ENCODE data around the gene PHLDB2. TPM values are rescaled to one million over a fixed set of nuclear protein-coding genes. Genes with fewer than 3 reads are reported as not detected.
A peak's percentile ranks its signal among the peaks of the same experiment; 100 is the strongest.

Gene PHLDB2
- polyA plus RNA-seq, 4 donors: 1.1 to 17.8 (median 4.5) TPM

DNA sequence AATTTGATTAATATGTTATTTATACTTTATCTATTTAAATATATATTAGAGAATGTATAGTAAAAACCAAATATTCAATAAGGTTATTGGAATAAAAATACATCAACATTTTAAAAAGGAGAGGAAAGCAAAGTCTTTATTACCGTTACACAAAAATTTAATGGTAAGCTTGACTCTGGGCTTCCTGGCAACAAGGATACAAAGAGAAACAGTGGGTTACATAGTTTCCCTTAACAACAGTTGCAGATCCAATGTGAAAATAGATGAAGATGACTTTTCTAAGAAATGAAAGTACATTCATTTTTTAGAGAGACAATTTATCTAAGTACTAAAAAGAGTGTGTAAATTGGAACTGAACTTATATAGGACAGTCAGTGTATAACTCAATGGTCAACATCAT is 6.0 kb upstream of the PHLDB2 start:
- FAIRE-seq (no peak), DNase-seq (no peak)
- 60 to 64% (median 64%) methylated on average over 1 of the region's 1 CpG for WGBS, 3 donors
- Histone ChIP-seq H3K4me3 (ENCODE audit: low read depth in 1 of 3, low read length in 3 of 3) (no peak overlapping the region), H3K27ac (ENCODE audit: low read depth in 1 of 3, low read length in 2 of 3) (no peak overlapping the region), H3K4me1 (ENCODE audit: control insufficient read depth in 3 of 3, insufficient read depth in 2 of 3, low read depth in 1 of 3, low read length in 2 of 3) (peaks cover 0 to 17% (median 3%) of the 10 kb centered on the region in 3 donors), H3K9me3 (ENCODE audit: control insufficient read depth in 2 of 2, insufficient read depth in 1 of 2, low read depth in 1 of 2, low read length in 1 of 2) (no peaks in the 10 kb centered on the region), H3K36me3 (ENCODE audit: control insufficient read depth in 3 of 3, insufficient read depth in 2 of 3, low read depth in 1 of 3, low read length in 3 of 3) (no peaks in the 10 kb centered on the region), H3K27me3 (ENCODE audit: control insufficient read depth in 3 of 3, insufficient read depth in 3 of 3, low read length in 3 of 3) (peaks cover 0 to 4% (median 0%) of the 10 kb centered on the region in 3 donors)

DNA sequence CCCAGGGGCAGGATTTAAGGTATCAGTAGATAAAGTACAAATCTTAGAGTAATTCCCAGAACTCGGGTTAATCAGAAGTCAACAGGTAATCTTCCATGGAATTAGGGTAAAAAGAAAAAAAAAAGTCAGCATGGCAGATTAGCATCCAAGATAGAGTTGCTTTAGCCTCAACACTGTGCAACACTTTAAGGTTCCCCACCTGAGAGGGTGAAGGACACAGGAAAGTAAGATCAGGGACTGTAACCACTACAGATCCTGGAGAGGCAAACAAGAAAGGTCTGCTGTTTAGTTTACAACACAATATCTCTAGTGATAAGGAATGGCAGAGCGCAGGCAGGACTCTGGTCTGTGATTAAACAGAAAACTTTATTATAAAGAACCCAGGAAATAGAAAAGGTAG is 4.1 kb upstream of the PHLDB2 start:
- H3K4me1 ChIP-seq (ENCODE audit: control insufficient read depth in 3 of 3, insufficient read depth in 2 of 3, low read depth in 1 of 3, low read length in 2 of 3): peaks cover 0 to 21% (median 3%) of the 10 kb centered on the region in 3 donors
- H3K36me3 ChIP-seq (ENCODE audit: control insufficient read depth in 3 of 3, insufficient read depth in 2 of 3, low read depth in 1 of 3, low read length in 3 of 3): no peaks in the 10 kb centered on the region
- H3K9me3 ChIP-seq (ENCODE audit: control insufficient read depth in 2 of 2, insufficient read depth in 1 of 2, low read depth in 1 of 2, low read length in 1 of 2): no peaks in the 10 kb centered on the region
- peak; percentile 52 to 61 for DNase-seq
- 27 to 65% (median 34%) methylated on average over 2 of the region's 2 CpGs for WGBS, 3 donors
- H3K4me3 ChIP-seq (ENCODE audit: low read depth in 1 of 3, low read length in 3 of 3): no peak overlapping the region
- FAIRE-seq: no peak
- H3K27me3 ChIP-seq (ENCODE audit: control insufficient read depth in 3 of 3, insufficient read depth in 3 of 3, low read length in 3 of 3): peaks cover 0 to 4% (median 0%) of the 10 kb centered on the region in 3 donors
- no peak overlapping the region for H3K27ac ChIP-seq (ENCODE audit: low read depth in 1 of 3, low read length in 2 of 3)

DNA sequence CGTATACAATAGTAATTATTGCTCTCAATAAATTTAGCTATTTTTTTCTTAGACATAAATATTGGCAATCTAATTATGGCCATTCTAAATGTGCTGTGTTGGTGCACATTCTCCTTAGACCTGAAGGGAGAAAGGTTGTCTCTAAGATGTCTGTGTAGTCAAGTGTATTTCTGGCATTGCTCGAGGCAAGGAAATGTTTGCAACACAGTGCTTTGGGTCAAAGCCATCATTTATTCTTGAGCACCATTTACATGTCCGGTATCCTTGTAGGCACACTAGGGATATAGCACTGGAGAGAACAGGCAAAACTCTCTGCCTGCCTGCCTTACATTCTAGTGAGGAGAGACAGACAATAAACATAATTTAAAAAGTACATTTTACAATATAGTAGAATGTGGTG is 2.6 kb upstream of the PHLDB2 start:
- H3K27ac ChIP-seq (ENCODE audit: low read depth in 1 of 3, low read length in 2 of 3): no peak overlapping the region
- 86 to 95% (median 91%) methylated on average over 3 of the region's 3 CpGs for WGBS, 3 donors
- peaks cover 0 to 4% (median 0%) of the 10 kb centered on the region in 3 donors for H3K27me3 ChIP-seq (ENCODE audit: control insufficient read depth in 3 of 3, insufficient read depth in 3 of 3, low read length in 3 of 3)
- no peak overlapping the region for H3K4me3 ChIP-seq (ENCODE audit: low read depth in 1 of 3, low read length in 3 of 3)
- no peaks in the 10 kb centered on the region for H3K9me3 ChIP-seq (ENCODE audit: control insufficient read depth in 2 of 2, insufficient read depth in 1 of 2, low read depth in 1 of 2, low read length in 1 of 2)
- no peaks in the 10 kb centered on the region for H3K36me3 ChIP-seq (ENCODE audit: control insufficient read depth in 3 of 3, insufficient read depth in 2 of 3, low read depth in 1 of 3, low read length in 3 of 3)
- FAIRE-seq: no peak
- DNase-seq: no peak
- H3K4me1 ChIP-seq (ENCODE audit: control insufficient read depth in 3 of 3, insufficient read depth in 2 of 3, low read depth in 1 of 3, low read length in 2 of 3): peaks cover 3 to 21% (median 3%) of the 10 kb centered on the region in 3 donors

- Histone ChIP-seq H3K27me3 (ENCODE audit: control insufficient read depth in 3 of 3, insufficient read depth in 3 of 3, low read length in 3 of 3) (peaks cover 0 to 4% (median 0%) of the 10 kb centered on the region in 3 donors), H3K9me3 (ENCODE audit: control insufficient read depth in 2 of 2, insufficient read depth in 1 of 2, low read depth in 1 of 2, low read length in 1 of 2) (no peaks in the 10 kb centered on the region), H3K4me3 (ENCODE audit: low read depth in 1 of 3, low read length in 3 of 3) (no peak overlapping the region), H3K27ac (ENCODE audit: low read depth in 1 of 3, low read length in 2 of 3) (no peak overlapping the region), H3K36me3 (ENCODE audit: control insufficient read depth in 3 of 3, insufficient read depth in 2 of 3, low read depth in 1 of 3, low read length in 3 of 3) (no peaks in the 10 kb centered on the region), H3K4me1 (ENCODE audit: control insufficient read depth in 3 of 3, insufficient read depth in 2 of 3, low read depth in 1 of 3, low read length in 2 of 3) (peaks cover 3 to 19% (median 3%) of the 10 kb centered on the region in 3 donors)
- FAIRE-seq (no peak), DNase-seq (no peak)
- WGBS, 3 donors: 72 to 79% (median 75%) methylated on average over 6 of the region's 6 CpGs
Observed at GRCh38 chr3:111857474-111857873, 1.6 kb upstream of the PHLDB2 start.

- Histone ChIP-seq H3K9me3 (ENCODE audit: control insufficient read depth in 2 of 2, insufficient read depth in 1 of 2, low read depth in 1 of 2, low read length in 1 of 2) (no peaks in the 10 kb centered on the region), H3K4me1 (ENCODE audit: control insufficient read depth in 3 of 3, insufficient read depth in 2 of 3, low read depth in 1 of 3, low read length in 2 of 3) (peaks cover 3 to 16% (median 3%) of the 10 kb centered on the region in 3 donors), H3K27ac (ENCODE audit: low read depth in 1 of 3, low read length in 2 of 3) (peak overlapping the region in 2 of 3 donors; percentile 6 to 88), H3K36me3 (ENCODE audit: control insufficient read depth in 3 of 3, insufficient read depth in 2 of 3, low read depth in 1 of 3, low read length in 3 of 3) (no peaks in the 10 kb centered on the region), H3K27me3 (ENCODE audit: control insufficient read depth in 3 of 3, insufficient read depth in 3 of 3, low read length in 3 of 3) (peaks cover 0 to 4% (median 0%) of the 10 kb centered on the region in 3 donors), H3K4me3 (ENCODE audit: low read depth in 1 of 3, low read length in 3 of 3) (peak overlapping the region in 1 of 3 donors; percentile 82)
- DNase-seq: peak in 1 of 2 donors; percentile 34
- 8 to 35% (median 34%) methylated on average over 10 of the region's 10 CpGs for WGBS, 3 donors
- no peak for FAIRE-seq
Observed at GRCh38 chr3:111858642-111859041, 423 bp upstream of the PHLDB2 start.

DNA sequence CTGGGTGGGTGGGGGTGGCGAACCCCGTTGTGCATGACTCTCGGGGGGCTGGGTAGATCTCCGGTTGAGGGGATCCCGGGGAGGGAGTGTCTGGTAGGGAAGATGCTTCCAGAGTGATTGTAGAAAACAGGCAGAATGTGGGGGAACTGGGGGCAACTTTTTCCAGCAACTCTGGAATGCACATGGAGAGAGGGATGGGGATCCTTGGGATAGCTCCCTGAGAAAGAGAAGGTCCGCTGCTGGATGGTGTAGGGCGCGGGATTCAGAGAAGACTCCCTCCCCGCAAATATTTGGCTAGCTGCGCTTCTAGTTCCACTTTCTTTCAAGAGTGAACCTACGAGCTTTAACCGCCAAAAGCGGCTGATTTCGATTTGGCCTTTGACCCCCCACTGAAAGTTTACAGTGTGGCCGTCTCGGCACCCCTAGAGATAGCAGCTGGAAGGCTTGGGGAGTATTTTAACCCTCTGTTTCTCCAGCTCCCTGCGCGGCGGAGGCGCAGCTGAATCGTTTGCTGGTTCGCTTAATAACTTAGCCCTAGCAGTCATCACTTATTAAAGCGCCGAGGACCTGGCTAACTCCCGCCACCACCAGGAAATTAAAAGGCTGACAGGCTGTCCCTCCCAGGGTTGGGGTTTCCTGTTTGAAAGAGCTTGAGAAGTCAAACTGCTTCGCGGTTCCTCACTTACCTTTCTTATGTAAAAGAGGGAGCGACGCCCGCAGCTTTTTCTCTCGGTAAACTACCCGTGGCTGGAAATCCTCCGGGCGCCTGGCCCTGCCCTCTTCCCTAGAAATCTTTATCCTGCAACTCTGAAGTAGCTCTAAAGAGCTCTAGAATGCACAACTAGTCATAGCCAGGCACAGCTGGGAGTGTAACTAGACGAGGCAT is 1.2 kb downstream of the PHLDB2 start:
- FAIRE-seq (no peak), DNase-seq (peak; percentile 83 to 88)
- no peaks in the 10 kb centered on the region for H3K9me3 ChIP-seq (ENCODE audit: control insufficient read depth in 2 of 2, insufficient read depth in 1 of 2, low read depth in 1 of 2, low read length in 1 of 2)
- 0 to 1% (median 1%) methylated on average over 35 of the region's 35 CpGs for WGBS, 3 donors
- H3K27ac ChIP-seq (ENCODE audit: low read depth in 1 of 3, low read length in 2 of 3): peak overlapping the region; percentile 30 to 90 (median 88)
- peaks cover 0 to 15% (median 5%) of the 10 kb centered on the region in 3 donors for H3K4me1 ChIP-seq (ENCODE audit: control insufficient read depth in 3 of 3, insufficient read depth in 2 of 3, low read depth in 1 of 3, low read length in 2 of 3)
- peaks cover 0 to 4% (median 0%) of the 10 kb centered on the region in 3 donors for H3K27me3 ChIP-seq (ENCODE audit: control insufficient read depth in 3 of 3, insufficient read depth in 3 of 3, low read length in 3 of 3)
- no peaks in the 10 kb centered on the region for H3K36me3 ChIP-seq (ENCODE audit: control insufficient read depth in 3 of 3, insufficient read depth in 2 of 3, low read depth in 1 of 3, low read length in 3 of 3)
- peak overlapping the region; percentile 55 to 82 (median 64) for H3K4me3 ChIP-seq (ENCODE audit: low read depth in 1 of 3, low read length in 3 of 3)

DNA sequence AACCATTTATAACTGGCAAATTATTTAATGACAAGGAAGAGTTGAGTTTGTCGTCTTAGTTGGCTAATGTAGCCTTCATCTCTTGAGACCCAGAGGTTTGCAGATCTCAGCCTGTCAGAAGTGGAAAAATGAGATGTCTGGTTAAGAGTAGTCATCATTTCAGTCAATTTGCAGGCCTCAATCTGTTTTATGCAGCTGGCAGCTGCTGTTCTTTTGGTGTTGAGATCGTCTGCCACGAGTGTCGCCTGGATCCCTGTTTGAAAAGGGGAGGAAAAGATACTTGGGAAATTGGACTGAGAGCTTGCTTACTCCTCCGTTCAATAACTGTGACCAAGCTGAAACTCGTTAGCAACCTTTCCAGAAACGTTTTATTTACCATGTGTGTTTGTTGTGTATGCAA is 2.3 kb downstream of the PHLDB2 start:
- no peak overlapping the region for H3K4me3 ChIP-seq (ENCODE audit: low read depth in 1 of 3, low read length in 3 of 3)
- FAIRE-seq: no peak

GRCh38 chr3:111862415-111862814 is 3.4 kb downstream of the PHLDB2 start:
- no peak for FAIRE-seq
- Histone ChIP-seq H3K27me3 (ENCODE audit: control insufficient read depth in 3 of 3, insufficient read depth in 3 of 3, low read length in 3 of 3) (no peaks in the 10 kb centered on the region), H3K27ac (ENCODE audit: low read depth in 1 of 3, low read length in 2 of 3) (peak overlapping the region in 1 of 3 donors; percentile 34), H3K9me3 (ENCODE audit: control insufficient read depth in 2 of 2, insufficient read depth in 1 of 2, low read depth in 1 of 2, low read length in 1 of 2) (no peaks in the 10 kb centered on the region), H3K4me3 (ENCODE audit: low read depth in 1 of 3, low read length in 3 of 3) (no peak overlapping the region), H3K4me1 (ENCODE audit: control insufficient read depth in 3 of 3, insufficient read depth in 2 of 3, low read depth in 1 of 3, low read length in 2 of 3) (peaks cover 0 to 10% (median 8%) of the 10 kb centered on the region in 3 donors), H3K36me3 (ENCODE audit: control insufficient read depth in 3 of 3, insufficient read depth in 2 of 3, low read depth in 1 of 3, low read length in 3 of 3) (no peaks in the 10 kb centered on the region)
- DNase-seq: no peak
- WGBS, 3 donors: 80 to 83% (median 82%) methylated on average over 5 of the region's 5 CpGs

More for the DNA sequence above, 2.3 kb downstream of the PHLDB2 start:
- Histone ChIP-seq H3K27me3 (ENCODE audit: control insufficient read depth in 3 of 3, insufficient read depth in 3 of 3, low read length in 3 of 3) (peaks cover 0 to 4% (median 0%) of the 10 kb centered on the region in 3 donors), H3K4me1 (ENCODE audit: control insufficient read depth in 3 of 3, insufficient read depth in 2 of 3, low read depth in 1 of 3, low read length in 2 of 3) (peaks cover 0 to 10% (median 8%) of the 10 kb centered on the region in 3 donors), H3K36me3 (ENCODE audit: control insufficient read depth in 3 of 3, insufficient read depth in 2 of 3, low read depth in 1 of 3, low read length in 3 of 3) (no peaks in the 10 kb centered on the region), H3K9me3 (ENCODE audit: control insufficient read depth in 2 of 2, insufficient read depth in 1 of 2, low read depth in 1 of 2, low read length in 1 of 2) (no peaks in the 10 kb centered on the region), H3K27ac (ENCODE audit: low read depth in 1 of 3, low read length in 2 of 3) (peak overlapping the region in 2 of 3 donors; percentile 9 to 88)
- DNase-seq: no peak
- 48 to 52% (median 50%) methylated on average over 7 of the region's 7 CpGs for WGBS, 3 donors
